Measurements from ENCODE around the gene CCDC70. TPM values are rescaled to one million over a fixed set of nuclear protein-coding genes. Genes with fewer than 3 reads are reported as not detected.
A peak's percentile ranks its signal among the peaks of the same experiment; 100 is the strongest.

CCDC70 gene
- total and polyA plus RNA-seq, 2 of the 8 experiments (the other 6 are each of a cell fraction or from before 2014, with no cell fraction given), result not detected

- H3K4ac ChIP-seq (replicated peaks; ENCODE audit: insufficient read length, low read depth, low read length), result no peak overlapping the region
- POLR2A ChIA-PET (ENCODE audit: partially characterized antibody), result interaction anchor here (1.5 kb wide), 1 partner anchor 10 kb away, joined by 4 read pairs; no protein-coding TSS in a partner anchor
- H3K4me1 ChIP-seq (replicated peaks in 1 of 4; ENCODE audit: control insufficient read depth in 3 of 4, insufficient read depth in 4 of 4, low read length in 3 of 4), result no peaks in the 10 kb centered on the region
- H3K4me2 ChIP-seq (ENCODE audit: insufficient read depth in 1 of 2, low read depth in 2 of 2, low read length in 2 of 2), result no peak overlapping the region
- CTCF ChIA-PET (ENCODE audit: partially characterized antibody), result interaction anchor here (1.5 to 11.2 kb wide), 3 partner anchors 9 to 28 kb away, joined by 4 to 98 read pairs (median 5); no protein-coding TSS in a partner anchor
- H3K23me2 ChIP-seq (ENCODE audit: low read depth, low read length), result no peaks in the 10 kb centered on the region
- H3K27ac ChIP-seq (ENCODE audit: low read depth, low read length), result no peak overlapping the region
- H2AFZ ChIP-seq (ENCODE audit: low read length), result no peak overlapping the region
- H3K9me3 ChIP-seq (ENCODE audit: insufficient read depth in 2 of 2, low read depth in 1 of 2, low read length in 1 of 2), result no peaks in the 10 kb centered on the region
- no peaks in the 10 kb centered on the region for H3K36me3 ChIP-seq (ENCODE audit: control insufficient read depth in 2 of 4, insufficient read depth in 4 of 4, low read length in 3 of 4)
- no peak overlapping the region for H4K8ac ChIP-seq (ENCODE audit: extremely low read depth, insufficient read depth, low read length)
- no peak overlapping the region for H2AK5ac ChIP-seq (ENCODE audit: low read depth, low read length)
- no peaks in the 10 kb centered on the region for H3K79me1 ChIP-seq (ENCODE audit: low read depth, low read length)
- no peak overlapping the region for H2BK5ac ChIP-seq (ENCODE audit: low read depth, low read length)
- H4K20me1 ChIP-seq (replicated peaks in 1 of 2; ENCODE audit: control insufficient read depth in 1 of 2, insufficient read depth in 2 of 2, low read length in 2 of 2), result no peaks in the 10 kb centered on the region
- H2BK120ac ChIP-seq (replicated peaks; ENCODE audit: low read depth, low read length), result no peak overlapping the region
- no peak overlapping the region for H3K56ac ChIP-seq (replicated peaks; ENCODE audit: insufficient read length, low read depth, low read length)
- TF ChIP-seq CEBPB (IDR thresholded peaks at IDR 0.05; ENCODE audit: low read depth, low read length), result peak; percentile 78
- no peak for TF ChIP-seq KDM1A (IDR thresholded peaks at IDR 0.05; ENCODE audit: borderline replicate concordance, low read length)
- no peaks in the 10 kb centered on the region for H3K27me3 ChIP-seq (replicated peaks in 1 of 4; ENCODE audit: control insufficient read depth in 3 of 4, extremely low read depth in 1 of 4, insufficient read depth in 3 of 4, low read length in 3 of 4)
- no peak overlapping the region for H3K14ac ChIP-seq (ENCODE audit: insufficient read length)
- no peak overlapping the region for H3K18ac ChIP-seq (ENCODE audit: extremely low read depth, low read length)
- H4K91ac ChIP-seq (replicated peaks; ENCODE audit: insufficient read length, low read length), result no peak overlapping the region
- no peak overlapping the region for H3K4me3 ChIP-seq (ENCODE audit: extremely low read depth in 1 of 4, insufficient read depth in 2 of 4, low read depth in 3 of 4, low read length in 4 of 4)
- H3K9ac ChIP-seq (replicated peaks in 1 of 4; ENCODE audit: extremely low read depth in 1 of 4, low read depth in 3 of 4, low read length in 3 of 4), result no peak overlapping the region
- H3K79me2 ChIP-seq (ENCODE audit: control insufficient read depth in 1 of 2, insufficient read depth in 2 of 2, low read length in 2 of 2), result no peaks in the 10 kb centered on the region
- H4K5ac ChIP-seq (ENCODE audit: insufficient read length, low read depth, low read length), result no peak overlapping the region
- no peak for FAIRE-seq
- DNase-seq (ENCODE audit: low read depth in 1 of 2, low spot score in 2 of 2), result no peak
- WGBS, 2 experiments (ENCODE audit: extremely low coverage in 1 of 2, insufficient coverage in 1 of 2, insufficient read length in 1 of 2, insufficient replicate concordance in 2 of 2, low coverage in 1 of 2, low lambda C conversion rate in 2 of 2, missing lambda C conversion rate in 1 of 2), result 89% methylated on average over 2 of the region's 2 CpGs; no CpG with 5 or more reads in 1 of the 2 experiments
- H2BK15ac ChIP-seq (ENCODE audit: low read length), result no peak overlapping the region
- no peak overlapping the region for H2BK12ac ChIP-seq (ENCODE audit: low read depth, low read length)
- H3K23ac ChIP-seq (ENCODE audit: insufficient read length), result no peak overlapping the region
- no peak overlapping the region for H2BK20ac ChIP-seq (ENCODE audit: low read length)
Observed at GRCh38 chr13:51825165-51825592, 36.6 kb upstream of the CCDC70 start.

Measured in H1 (cell line).